Colon (tissue), 2 donors: ENCODE data around the gene TPRN.

Experiments
- FAIRE-seq: peaks from 2 replicates; lab custom pipeline; 2012; peaks lifted over from hg19 to GRCh38; lab: Jason Lieb, UNC
- donor health status: control.
- donor health status: control.

The TPRN gene

GRCh38 chr9:137188490-137189296 is 11.8 kb downstream of the TPRN start, which contains the start of the genes ANAPC2 and SSNA1:
ANAPC2 (minus strand) TSS chr9:137188560; CDS start chr9:137188532, 28 bp downstream.
SSNA1 (plus strand) TSS chr9:137188676; CDS start chr9:137188727, 51 bp downstream.
- FAIRE-seq = no peak

DNA sequence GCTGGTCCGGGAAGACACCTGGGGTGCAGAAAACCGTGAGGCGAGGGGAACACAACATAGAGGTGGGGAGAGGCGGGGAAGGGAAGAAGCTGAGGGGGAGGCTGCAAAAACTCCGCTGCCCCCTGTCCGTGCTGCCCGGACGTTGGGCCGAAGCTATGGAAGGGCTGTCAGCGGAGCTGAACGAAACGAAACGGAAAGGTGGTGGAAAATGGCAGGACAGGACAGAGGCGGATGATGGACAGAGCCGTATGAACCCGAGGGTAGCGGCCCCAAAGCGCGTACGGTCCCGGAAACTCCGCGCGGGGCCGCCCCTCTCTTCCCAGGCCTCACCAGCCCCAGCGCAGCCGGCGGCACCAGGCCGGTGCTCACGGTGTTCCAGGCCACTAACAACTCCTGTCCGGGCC is 12.5 kb downstream of the TPRN start:
- FAIRE-seq = no peak

GRCh38 chr9:137187386-137187785 is 13.2 kb downstream of the TPRN start:
- FAIRE-seq = no peak

GRCh38 chr9:137186385-137186784 is 14.2 kb downstream of the TPRN start:
- FAIRE-seq = no peak

DNA sequence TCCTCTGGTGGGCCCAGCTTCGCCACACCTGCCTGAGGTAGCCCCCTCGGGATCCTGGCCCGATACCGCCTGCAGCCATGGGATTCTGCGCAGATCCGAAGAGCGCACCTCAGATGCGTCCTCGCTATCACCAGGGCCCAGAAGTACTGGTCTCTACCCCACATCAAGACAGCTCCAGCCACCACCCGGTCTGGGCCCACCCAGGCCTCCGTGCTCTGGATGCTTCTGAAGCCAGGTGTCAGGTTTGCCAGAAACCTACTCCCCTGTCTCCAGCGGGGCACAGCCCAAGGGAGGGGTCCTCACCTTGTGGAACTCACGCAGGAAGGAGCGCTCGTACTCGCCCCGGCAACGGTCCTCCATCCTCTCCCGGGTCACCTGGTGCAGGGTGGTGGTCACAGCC is 14.6 kb downstream of the TPRN start:
- no peak for FAIRE-seq

GRCh38 chr9:137184881-137185660 is 15.5 kb downstream of the TPRN start:
- FAIRE-seq = no peak

DNA sequence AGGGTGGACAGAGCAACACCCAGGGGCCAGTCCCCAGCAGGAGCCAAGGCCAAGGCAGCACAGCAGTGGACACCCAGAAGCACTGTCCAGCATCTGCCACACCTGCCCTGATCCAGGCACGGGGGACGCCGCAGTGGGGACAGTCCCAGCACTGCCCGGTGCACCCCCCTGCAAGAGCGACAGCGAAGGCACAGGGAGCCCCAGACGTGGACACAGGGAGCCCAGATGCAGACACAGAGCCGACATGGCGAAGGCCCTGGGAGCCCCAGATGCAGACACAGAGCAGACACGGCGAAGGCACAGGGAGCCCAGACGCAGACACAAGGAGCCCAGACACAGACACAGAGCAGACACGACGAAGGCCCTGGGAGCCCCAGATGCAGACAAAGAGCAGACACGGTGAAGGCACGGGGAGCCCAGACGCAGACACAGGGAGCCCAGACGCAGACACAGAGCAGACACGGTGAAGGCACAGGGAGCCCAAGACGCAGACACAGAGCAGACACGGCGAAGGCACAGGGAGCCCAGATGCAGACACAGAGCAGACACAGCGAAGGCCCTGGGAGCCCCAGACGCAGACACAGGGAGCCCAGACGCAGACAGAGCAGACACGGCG is 16.5 kb downstream of the TPRN start:
- no peak for FAIRE-seq

- FAIRE-seq = no peak
These were observed 17.7 kb downstream of the TPRN start for GRCh38 chr9:137182836-137183235.

- FAIRE-seq = no peak
These were observed 18.9 kb downstream of the TPRN start for GRCh38 chr9:137181680-137182079.

GRCh38 chr9:137180491-137180890 is 20.1 kb downstream of the TPRN start:
- no peak for FAIRE-seq

DNA sequence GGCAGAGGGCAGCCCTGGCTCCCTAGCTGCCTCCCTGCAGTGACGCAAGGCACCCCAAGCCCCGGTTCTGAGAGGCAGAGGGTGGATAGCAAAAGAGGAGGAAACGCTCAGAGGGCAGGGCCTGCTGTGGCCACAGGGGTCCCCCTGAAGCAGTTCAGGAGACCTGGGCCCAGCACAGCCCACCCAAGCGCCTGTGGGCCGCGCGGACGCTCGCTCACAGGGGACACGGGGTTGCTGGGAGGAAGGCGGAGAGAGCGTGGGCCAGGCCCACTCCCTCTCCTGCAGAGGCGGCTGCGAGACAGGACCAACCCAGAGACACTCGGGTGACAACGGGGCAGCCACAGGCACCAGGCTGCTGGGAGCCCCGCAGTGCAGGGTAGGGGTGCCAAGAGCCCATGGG is 20.8 kb downstream of the TPRN start:
- FAIRE-seq = no peak

- FAIRE-seq = no peak
These were observed 21.5 kb downstream of the TPRN start for GRCh38 chr9:137178939-137179630.

GRCh38 chr9:137178201-137178938 is 22.2 kb downstream of the TPRN start:
- FAIRE-seq = no peak

DNA sequence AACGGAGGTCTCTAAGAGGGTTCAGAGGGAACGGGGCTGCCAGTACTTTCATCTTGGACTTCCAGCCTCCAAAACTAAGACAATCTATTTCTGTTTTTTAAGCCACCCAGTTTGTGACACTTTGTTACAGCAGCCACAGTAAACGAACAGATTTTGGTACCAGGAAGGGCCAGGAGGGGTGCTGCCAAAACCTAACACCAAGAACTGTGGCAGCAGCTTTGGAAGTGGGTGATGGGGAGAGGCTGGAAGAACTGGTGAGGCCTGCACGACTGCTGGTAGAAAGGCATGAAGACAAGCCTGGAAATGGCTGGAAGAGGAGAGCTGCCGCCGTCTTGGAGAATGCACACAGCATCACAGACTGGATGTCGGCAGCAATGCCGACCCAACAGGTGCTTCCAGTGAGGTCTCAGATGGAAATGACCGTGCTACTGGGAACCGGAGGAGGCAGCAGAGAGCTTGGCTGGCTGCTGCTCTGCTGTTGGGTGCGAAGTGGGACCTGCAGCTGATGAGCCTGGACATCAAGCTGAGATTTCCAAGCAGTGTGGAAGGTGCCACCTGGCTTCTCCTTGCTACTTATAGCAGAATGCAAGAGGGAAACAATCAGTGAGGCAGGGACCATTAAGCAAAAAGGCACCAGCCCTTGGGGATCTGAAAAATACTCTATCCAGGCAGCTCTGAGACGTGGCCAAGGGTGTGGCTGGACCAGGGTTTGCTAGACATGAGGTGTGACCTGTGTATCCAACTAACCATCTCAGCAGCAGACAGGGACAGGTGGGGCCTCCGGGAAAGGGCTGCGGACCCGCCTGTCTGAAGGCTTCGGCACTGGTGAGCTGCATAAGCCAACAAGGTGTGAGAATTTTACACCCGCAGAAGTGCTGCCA is 24.0 kb downstream of the TPRN start:
- no peak for FAIRE-seq

- no peak for FAIRE-seq
These were observed 25.1 kb downstream of the TPRN start for GRCh38 chr9:137175345-137175961.

GRCh38 chr9:137174722-137175293 is 25.7 kb downstream of the TPRN start:
- no peak for FAIRE-seq

GRCh38 chr9:137173796-137174664 is 26.5 kb downstream of the TPRN start:
- FAIRE-seq = no peak
